A673 (cell line): ENCODE data around the gene REV3L.

Experiments
- EZH2 ChIP-seq: fragments of 200-600 bp; sonication (generic); IDR thresholded peaks from 2 replicates; pipeline ENCODE4 v1.6.1; 2017; ENCODE audit warnings: borderline replicate concordance, low read depth, mild to moderate bottlenecking, mixed read lengths, antibody characterized with exemption, low read length; ENCODE audit not compliant: poor library complexity, severe bottlenecking
- TF ChIP-seq, protein P1 (sequence below): fragments of 300-800, 200-600 bp; sonication (generic); conservative IDR thresholded peaks from 2 replicates; pipeline ENCODE4 v1.5.1; 2017; ENCODE audit warnings: low read depth, mild to moderate bottlenecking, antibody characterized with exemption, low read length, moderate library complexity, mixed read lengths

DNA sequence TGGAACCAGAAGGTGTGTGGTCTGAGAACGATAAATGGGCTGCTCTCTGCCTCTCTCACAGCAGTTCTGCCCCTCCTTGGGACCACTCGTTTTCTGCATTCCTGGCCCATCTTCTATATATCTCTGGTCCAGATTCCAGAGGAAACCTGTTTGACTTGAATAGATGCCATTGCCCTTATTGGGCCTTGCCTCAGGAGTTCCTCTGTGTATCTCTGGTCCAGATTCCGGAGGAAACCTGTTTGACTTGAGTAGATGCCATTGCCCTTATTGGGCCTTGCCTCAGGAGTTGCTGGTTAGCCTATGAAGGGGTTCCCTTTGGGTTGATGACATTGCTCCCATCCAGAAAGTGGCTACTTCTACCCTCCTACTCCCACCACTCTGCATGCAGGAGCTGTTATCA, 206.3 kb downstream of the REV3L start:
- no peak for TF ChIP-seq EZH2
- TF ChIP-seq, protein P1, sequence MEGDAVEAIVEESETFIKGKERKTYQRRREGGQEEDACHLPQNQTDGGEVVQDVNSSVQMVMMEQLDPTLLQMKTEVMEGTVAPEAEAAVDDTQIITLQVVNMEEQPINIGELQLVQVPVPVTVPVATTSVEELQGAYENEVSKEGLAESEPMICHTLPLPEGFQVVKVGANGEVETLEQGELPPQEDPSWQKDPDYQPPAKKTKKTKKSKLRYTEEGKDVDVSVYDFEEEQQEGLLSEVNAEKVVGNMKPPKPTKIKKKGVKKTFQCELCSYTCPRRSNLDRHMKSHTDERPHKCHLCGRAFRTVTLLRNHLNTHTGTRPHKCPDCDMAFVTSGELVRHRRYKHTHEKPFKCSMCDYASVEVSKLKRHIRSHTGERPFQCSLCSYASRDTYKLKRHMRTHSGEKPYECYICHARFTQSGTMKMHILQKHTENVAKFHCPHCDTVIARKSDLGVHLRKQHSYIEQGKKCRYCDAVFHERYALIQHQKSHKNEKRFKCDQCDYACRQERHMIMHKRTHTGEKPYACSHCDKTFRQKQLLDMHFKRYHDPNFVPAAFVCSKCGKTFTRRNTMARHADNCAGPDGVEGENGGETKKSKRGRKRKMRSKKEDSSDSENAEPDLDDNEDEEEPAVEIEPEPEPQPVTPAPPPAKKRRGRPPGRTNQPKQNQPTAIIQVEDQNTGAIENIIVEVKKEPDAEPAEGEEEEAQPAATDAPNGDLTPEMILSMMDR = no peak
